Fibroblast of the aortic adventitia (primary cell): ENCODE data around the gene STARD3NL. TPM values are rescaled to one million over a fixed set of nuclear protein-coding genes. Genes with fewer than 3 reads are reported as not detected.

ENCODE experiments used
- DNase-seq: peaks from one replicate; pipeline ENCODE4 v3.0.0-alpha.2; 2010; ENCODE audit warnings: low read depth
- H3K4me3 ChIP-seq: 2 replicates; pipeline ENCODE4 v1.5.1; 2011; ENCODE audit warnings: low read depth, mild to moderate bottlenecking, control low read depth, low read length, moderate library complexity
- total RNA-seq: library from RNA; depleted of rRNA; stranded (reverse); fragments of >200 nt; gene quantifications from 2 replicates; pipeline ENCODE4 v1.2.3, GENCODE V29; 2012; ENCODE audit warnings: low replicate concordance
- TF ChIP-seq, protein P1 (sequence below): IDR thresholded peaks from 2 replicates; pipeline ENCODE4 v1.5.1; 2011; ENCODE audit warnings: mild to moderate bottlenecking, low read length, control low read depth, inconsistent platforms; ENCODE audit not compliant: insufficient read depth

Gene STARD3NL
- total RNA-seq, 1 donor, result 72.3 TPM

DNA sequence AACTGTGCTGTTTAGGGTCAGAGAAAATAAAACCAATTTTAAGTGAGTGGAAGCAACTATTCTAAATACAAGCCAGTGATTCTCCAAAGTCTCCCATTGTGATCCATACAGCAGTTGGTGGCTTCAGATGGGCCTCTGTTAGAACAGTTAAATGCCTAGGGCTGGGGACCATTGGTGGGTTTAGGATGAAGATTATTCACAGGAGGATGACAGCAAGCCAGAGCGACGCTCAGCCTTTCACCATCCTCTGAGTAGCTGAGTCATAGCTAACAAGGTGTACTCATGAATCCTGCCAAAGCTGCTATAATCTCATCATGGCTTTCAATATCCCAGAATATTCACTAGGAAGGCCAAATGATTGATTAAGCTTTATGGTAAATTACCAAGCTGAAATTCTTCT lies 39.6 kb downstream of the STARD3NL start:
- no peak overlapping the region for H3K4me3 ChIP-seq
- no peak for DNase-seq
- TF ChIP-seq, protein P1, sequence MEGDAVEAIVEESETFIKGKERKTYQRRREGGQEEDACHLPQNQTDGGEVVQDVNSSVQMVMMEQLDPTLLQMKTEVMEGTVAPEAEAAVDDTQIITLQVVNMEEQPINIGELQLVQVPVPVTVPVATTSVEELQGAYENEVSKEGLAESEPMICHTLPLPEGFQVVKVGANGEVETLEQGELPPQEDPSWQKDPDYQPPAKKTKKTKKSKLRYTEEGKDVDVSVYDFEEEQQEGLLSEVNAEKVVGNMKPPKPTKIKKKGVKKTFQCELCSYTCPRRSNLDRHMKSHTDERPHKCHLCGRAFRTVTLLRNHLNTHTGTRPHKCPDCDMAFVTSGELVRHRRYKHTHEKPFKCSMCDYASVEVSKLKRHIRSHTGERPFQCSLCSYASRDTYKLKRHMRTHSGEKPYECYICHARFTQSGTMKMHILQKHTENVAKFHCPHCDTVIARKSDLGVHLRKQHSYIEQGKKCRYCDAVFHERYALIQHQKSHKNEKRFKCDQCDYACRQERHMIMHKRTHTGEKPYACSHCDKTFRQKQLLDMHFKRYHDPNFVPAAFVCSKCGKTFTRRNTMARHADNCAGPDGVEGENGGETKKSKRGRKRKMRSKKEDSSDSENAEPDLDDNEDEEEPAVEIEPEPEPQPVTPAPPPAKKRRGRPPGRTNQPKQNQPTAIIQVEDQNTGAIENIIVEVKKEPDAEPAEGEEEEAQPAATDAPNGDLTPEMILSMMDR, result no peak

DNA sequence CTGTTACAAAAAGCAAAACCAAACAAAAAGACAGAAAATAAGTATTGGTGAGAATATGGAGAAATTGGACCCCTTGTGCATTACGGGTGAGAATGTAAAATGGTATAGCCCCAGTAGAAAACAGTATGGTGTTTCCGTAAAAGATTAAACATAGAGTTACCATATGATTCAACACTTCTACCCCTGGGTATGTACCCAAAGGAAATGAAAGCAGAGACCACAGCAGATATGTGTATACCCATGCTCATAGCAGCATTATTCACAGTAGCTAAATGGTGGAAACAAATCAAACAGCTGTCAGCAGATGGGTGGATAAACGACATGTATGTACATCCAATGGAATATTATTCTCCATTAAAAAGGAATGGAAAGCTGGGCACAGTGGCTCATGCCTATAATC lies 42.4 kb downstream of the STARD3NL start:
- H3K4me3 ChIP-seq, result no peak overlapping the region
- no peak for DNase-seq
- TF ChIP-seq, protein P1, result no peak

DNA sequence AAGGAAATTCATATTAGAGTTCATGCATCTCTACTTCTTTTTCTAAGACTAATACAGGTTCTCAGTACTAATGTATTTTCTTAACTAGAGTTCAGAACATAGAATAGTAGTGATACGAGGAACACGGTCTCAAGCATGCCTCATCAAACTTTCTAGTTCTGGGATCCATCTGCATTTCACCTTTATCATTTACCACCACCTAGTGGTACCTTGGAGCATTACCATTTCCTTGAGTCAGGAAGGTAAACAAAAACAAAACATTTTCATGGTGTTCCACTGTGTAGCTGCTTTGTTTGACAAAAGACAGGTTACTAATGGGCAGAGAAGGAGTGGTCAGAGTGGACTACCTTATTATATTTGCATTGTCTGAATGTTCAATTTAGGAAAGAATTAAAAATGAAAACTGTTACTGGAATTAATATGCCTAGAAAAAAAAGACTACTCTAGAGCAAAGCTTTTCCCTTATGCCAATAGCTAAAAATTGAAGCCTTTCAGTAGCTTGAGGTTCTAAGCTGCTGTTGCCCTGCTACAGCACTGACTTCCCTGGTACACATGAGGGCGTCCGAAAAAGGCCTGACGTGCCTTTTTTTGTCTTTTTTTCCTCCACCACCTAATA lies 44.5 kb downstream of the STARD3NL start:
- H3K4me3 ChIP-seq, result no peak overlapping the region
- DNase-seq, result peak; percentile 84
- TF ChIP-seq, protein P1, result peak; percentile 89

GRCh38 chr7:38223306-38223705 lies 45.3 kb downstream of the STARD3NL start:
- TF ChIP-seq, protein P1, result no peak
- no peak for DNase-seq
- H3K4me3 ChIP-seq, result no peak overlapping the region

- TF ChIP-seq, protein P1, result no peak
- no peak overlapping the region for H3K4me3 ChIP-seq
- DNase-seq, result no peak
Measured at GRCh38 chr7:38224392-38224791, 46.3 kb downstream of the STARD3NL start.

DNA sequence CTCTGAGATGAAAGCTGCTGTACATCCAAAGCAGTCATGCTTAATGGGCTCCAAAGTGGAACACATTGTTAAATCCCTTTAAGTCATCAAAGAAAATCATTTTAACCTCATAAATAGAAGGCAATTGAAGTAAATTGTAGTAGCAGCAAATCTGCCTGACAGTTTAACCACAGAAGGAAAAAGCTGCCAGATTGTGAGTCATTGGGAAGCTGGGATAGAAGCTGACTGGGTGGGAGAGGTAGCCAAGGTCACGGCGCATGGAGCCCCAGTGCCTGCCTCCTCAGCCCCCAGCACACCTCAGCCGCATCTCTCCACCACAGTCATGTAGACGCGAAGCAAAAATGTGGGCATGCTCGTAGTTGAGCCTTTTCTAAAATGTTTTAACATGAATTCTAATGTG lies 51.3 kb downstream of the STARD3NL start:
- TF ChIP-seq, protein P1, result no peak
- no peak overlapping the region for H3K4me3 ChIP-seq
- peak; percentile 16 for DNase-seq
